Left lung (tissue), 10 donors: ENCODE data around the gene MLH3. TPM values are rescaled to one million over a fixed set of nuclear protein-coding genes. Genes with fewer than 3 reads are reported as not detected.

Experiments used
- ATAC-seq: fragments of 200-7000 bp; cut with Tn5 transposase; one replicate; pipeline ENCODE4 v1.9.1; 2020; ENCODE audit warnings: moderate library complexity
- DNase-seq, 4 donors: peaks; one replicate each; pipeline ENCODE4 v3.0.0-alpha.2; 2013 to 2020
- H3K27ac ChIP-seq, 2 donors: fragments of 200-600 bp; sonication (generic) in 1 of 2; one replicate each; pipeline versions ENCODE4 v1.5.0 to v1.8.0; 2020 to 2021
- H3K27me3 ChIP-seq, 2 donors: fragments of 200-600 bp; sonication (generic) in 1 of 2; one replicate each; pipeline versions ENCODE4 v1.5.0 to v1.8.0; 2020 to 2021
- H3K36me3 ChIP-seq, 2 donors: fragments of 200-600 bp; sonication (generic) in 1 of 2; one replicate each; pipeline versions ENCODE4 v1.5.0 to v1.8.0; 2020 to 2021
- H3K4me1 ChIP-seq, 2 donors: fragments of 200-600 bp; one replicate each; pipeline ENCODE4 v1.8.0; 2021
- H3K4me3 ChIP-seq, 2 donors: fragments of 200-600 bp; sonication (generic) in 1 of 2; one replicate each; pipeline versions ENCODE4 v1.5.0 to v1.8.0; 2020 to 2021; ENCODE audit warnings: mild to moderate bottlenecking in 1 of 2
- H3K9me3 ChIP-seq, 2 donors: fragments of 200-600 bp; sonication (generic) in 1 of 2; one replicate each; pipeline versions ENCODE4 v1.5.0 to v1.8.0; 2020 to 2021
- CTCF ChIP-seq, 2 donors: fragments of 200-600 bp; sonication (generic) in 1 of 2; IDR thresholded peaks; one replicate each; pipeline versions ENCODE4 v1.5.0 to v1.8.0; 2021; ENCODE audit warnings: antibody characterized with exemption in 2 of 2
- intact Hi-C, 2 donors: fragments of 100-400 bp; cut with DNase I; formaldehyde crosslinking; loops; one replicate each; pipeline versions ENCODE4 v1.11.2 to v1.14.2; 2022
- polyA plus RNA-seq, 6 donors: library from polyadenylated mRNA; unstranded; fragments of 120-200 nt; gene quantifications; one replicate each; pipeline ENCODE4 v1.2.1, GENCODE V29; 2013; ENCODE audit not compliant: insufficient read length in 6 of 6
- total RNA-seq, 2 donors: library from RNA; stranded (reverse); fragmentation: NEBNext Ultra II Directional; extraction: Animal tissue kit (Norgen Biotek cat#: 25700); gene quantifications; one replicate each; pipeline ENCODE4 v1.2.1, GENCODE V29; 2021
- donor health status: DM: no; HTN: yes; CAD: no.
- donor health status: DM: no; HTN: no; CAD: no.

Gene MLH3
- total and polyA plus RNA-seq, 8 donors = 24.7 to 48.3 (median 39.9) TPM

GRCh38 chr14:74977164-74977900 lies 73.9 kb downstream of the MLH3 start:
- Histone ChIP-seq H3K27me3 (no peaks in the 10 kb centered on the region), H3K36me3 (no peaks in the 10 kb centered on the region), H3K9me3 (no peaks in the 10 kb centered on the region), H3K27ac (no peak overlapping the region), H3K4me1 (peaks cover 0 to 11% of the 10 kb centered on the region in 2 donors), H3K4me3 (no peak overlapping the region)
- no peak for TF ChIP-seq CTCF (IDR thresholded peaks at IDR 0.05)
- no peak for DNase-seq
- intact Hi-C loops = no loop called here
- ATAC-seq = no peak

DNA sequence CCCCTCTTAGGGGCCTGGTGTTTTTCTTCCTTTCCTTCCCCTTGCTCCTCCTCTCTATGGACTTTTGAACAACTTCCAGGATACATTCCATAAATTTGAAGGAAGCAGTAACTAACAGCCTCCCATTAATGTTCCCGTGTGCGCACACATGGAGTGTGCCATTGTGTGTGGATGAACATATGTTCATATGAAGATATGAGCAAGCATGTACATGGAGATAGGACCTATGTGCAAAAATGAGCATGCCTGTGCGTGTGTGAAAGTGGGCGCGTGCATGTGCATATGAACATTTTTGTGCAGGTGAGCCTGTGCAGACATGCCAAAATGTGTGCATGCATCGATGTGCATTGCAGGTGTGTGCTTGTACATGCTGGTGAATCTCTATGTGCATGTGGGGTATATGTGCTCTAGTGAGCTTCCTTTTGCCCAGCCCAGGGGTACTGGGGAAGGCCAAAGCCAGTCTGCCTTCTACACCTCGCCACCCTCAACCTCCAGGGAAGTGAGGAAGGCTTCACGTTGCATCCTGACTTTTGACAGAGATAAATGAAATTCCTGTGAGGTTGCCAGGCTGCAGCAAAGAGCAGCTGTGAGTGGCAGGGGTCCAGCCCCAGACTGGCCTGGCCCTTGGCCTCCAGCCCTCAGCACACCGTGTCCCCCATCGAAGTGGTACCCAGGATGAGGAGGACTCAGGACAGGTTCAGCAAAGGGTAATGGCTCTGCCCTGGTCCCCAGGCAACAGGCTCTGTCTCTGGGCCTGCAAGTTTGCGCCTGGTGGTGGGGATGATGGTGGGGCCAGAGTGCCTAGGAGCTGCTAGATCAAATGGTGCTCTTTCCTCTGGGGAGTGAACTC lies 74.8 kb downstream of the MLH3 start:
- peaks cover 0 to 11% of the 10 kb centered on the region in 2 donors for H3K4me1 ChIP-seq
- DNase-seq (no peak), ATAC-seq (no peak)
- no peaks in the 10 kb centered on the region for H3K27me3 ChIP-seq
- no peaks in the 10 kb centered on the region for H3K9me3 ChIP-seq
- TF ChIP-seq CTCF (IDR thresholded peaks at IDR 0.05) = no peak
- H3K27ac ChIP-seq = no peak overlapping the region
- H3K4me3 ChIP-seq = no peak overlapping the region
- intact Hi-C loops = no loop called here
- no peaks in the 10 kb centered on the region for H3K36me3 ChIP-seq

DNA sequence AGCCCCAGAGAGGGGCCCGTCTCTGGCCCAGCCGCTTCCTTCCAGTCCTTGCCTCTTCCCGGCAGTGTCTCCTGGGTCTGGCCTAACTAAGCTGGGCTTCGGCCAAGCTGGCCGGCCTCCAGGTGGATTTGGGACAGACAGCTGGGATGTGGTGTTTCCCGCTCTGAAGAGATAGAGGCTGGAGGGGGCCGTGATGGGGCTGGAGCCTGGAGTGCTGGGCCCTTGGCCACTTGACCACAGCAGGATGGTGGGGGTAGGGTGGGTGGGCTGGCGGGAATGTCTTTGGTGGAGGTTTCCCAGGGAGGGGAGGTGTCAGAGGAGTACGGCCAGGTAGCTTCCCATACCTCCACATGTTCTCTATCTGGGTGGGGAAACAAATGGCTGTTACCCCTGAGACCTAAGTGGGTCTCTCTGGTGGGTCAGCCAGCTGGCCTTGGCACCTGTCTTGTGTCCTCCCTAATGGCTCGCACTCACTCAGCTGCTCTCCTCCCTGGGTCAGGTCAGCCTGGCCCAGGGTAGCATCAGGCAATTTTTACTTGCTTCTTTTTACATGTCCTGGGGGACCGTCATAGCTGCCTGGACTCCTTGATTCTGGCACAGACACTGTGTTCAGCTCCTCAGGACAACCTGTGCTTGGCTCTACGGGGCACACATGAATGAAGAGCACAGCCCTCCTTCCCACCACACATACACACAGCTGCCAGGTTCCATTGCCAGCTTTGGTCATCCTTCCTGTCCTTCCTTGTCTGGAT lies 76.0 kb downstream of the MLH3 start:
- no peaks in the 10 kb centered on the region for H3K9me3 ChIP-seq
- H3K36me3 ChIP-seq = no peaks in the 10 kb centered on the region
- intact Hi-C loops = no loop called here
- H3K4me1 ChIP-seq = peaks cover 0 to 11% of the 10 kb centered on the region in 2 donors
- DNase-seq (peak in 2 of 4 donors; percentile 88 to 94), ATAC-seq (peak; percentile 14)
- H3K27ac ChIP-seq = no peak overlapping the region
- no peak for TF ChIP-seq CTCF (IDR thresholded peaks at IDR 0.05)
- no peaks in the 10 kb centered on the region for H3K27me3 ChIP-seq
- no peak overlapping the region for H3K4me3 ChIP-seq

DNA sequence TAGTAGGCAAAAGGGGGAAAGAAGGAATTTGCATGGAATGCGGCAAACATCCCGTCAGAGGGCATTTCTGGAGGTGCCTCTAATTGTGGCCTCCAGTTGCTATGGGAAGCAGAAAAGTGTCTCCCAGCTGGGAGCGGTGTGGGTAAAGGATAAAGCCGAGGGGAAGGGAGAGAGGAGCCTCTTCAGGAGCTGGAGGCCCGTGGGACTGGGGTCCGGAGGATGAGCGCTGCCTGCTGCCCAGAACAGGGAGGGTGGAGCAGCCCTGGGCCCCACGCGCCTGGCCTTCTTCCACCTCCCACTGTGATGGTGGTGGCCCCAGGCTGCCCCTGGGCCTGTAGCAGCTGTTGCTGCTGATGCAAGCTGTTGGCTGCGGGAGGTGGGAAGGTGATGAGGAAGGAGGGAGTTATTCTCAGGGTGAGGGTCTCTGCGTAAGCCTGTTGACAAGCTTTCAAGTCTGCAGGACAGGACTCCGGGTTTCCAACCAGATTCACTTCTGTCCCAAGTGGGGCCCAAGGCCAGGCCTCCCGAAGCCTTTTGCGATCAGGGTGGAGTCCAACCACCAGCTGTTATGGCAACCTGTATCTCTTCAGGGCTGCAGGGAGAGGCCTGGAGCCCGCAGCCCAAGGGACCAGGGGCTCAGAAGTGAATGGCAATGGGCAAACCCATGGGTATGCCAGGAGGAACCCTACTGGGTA lies 76.8 kb downstream of the MLH3 start:
- peak; percentile 15 for ATAC-seq
- TF ChIP-seq CTCF (IDR thresholded peaks at IDR 0.05) = no peak
- intact Hi-C loops = no loop called here
- Histone ChIP-seq H3K27me3 (no peaks in the 10 kb centered on the region), H3K4me3 (no peak overlapping the region), H3K9me3 (no peaks in the 10 kb centered on the region), H3K4me1 (peaks cover 0 to 11% of the 10 kb centered on the region in 2 donors), H3K36me3 (no peaks in the 10 kb centered on the region), H3K27ac (no peak overlapping the region)
- peak in 1 of 4 donors; percentile 67 for DNase-seq
